Loucy (cell line): Measurements from ENCODE around the gene MIPEP.
"Not testable (repeated sequence)": the region's sequence is repeated elsewhere in the genome, so short reads cannot be mapped to it uniquely, and the experiment has no call there.

Experiments
- EZH2phosphoT487 ChIP-seq: fragments of 200-600 bp; IDR thresholded peaks from 2 replicates; pipeline ENCODE4 v1.6.1; 2018; ENCODE audit warnings: antibody characterized with exemption, mild to moderate bottlenecking, moderate library complexity, borderline replicate concordance
- TF ChIP-seq, protein P1 (sequence below): fragments of 200-600 bp; sonication (generic); conservative IDR thresholded peaks from 2 replicates; pipeline ENCODE4 v1.5.1; 2014; ENCODE audit warnings: mild to moderate bottlenecking, antibody characterized with exemption, low read length

DNA sequence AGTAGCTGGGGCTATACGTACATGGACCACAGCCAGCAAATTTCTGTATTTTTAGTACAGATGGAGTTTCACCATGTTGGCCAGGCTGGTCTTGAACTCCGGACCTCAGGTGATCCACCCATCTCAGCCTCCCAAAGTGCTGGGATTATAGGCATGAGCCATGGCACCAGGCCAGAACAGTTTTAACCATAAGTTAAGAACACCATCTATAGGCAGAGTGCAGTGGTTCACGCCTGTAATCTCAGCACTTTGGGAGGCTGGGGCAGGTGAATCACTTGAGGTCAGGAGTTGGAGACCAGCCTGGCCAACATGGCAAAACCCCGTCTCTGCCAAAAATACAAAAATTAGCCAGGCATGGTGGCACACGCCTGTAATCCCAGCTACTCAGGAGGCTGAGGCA lies 143.1 kb downstream of the MIPEP start:
- TF ChIP-seq, protein P1, sequence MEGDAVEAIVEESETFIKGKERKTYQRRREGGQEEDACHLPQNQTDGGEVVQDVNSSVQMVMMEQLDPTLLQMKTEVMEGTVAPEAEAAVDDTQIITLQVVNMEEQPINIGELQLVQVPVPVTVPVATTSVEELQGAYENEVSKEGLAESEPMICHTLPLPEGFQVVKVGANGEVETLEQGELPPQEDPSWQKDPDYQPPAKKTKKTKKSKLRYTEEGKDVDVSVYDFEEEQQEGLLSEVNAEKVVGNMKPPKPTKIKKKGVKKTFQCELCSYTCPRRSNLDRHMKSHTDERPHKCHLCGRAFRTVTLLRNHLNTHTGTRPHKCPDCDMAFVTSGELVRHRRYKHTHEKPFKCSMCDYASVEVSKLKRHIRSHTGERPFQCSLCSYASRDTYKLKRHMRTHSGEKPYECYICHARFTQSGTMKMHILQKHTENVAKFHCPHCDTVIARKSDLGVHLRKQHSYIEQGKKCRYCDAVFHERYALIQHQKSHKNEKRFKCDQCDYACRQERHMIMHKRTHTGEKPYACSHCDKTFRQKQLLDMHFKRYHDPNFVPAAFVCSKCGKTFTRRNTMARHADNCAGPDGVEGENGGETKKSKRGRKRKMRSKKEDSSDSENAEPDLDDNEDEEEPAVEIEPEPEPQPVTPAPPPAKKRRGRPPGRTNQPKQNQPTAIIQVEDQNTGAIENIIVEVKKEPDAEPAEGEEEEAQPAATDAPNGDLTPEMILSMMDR: not testable (repeated sequence)
- TF ChIP-seq EZH2phosphoT487: not testable (repeated sequence)
